K562 (cell line): ENCODE measurements around the gene CCDC117.

Experiments used
- SMARCC2 ChIP-seq: fragments of 450-650 bp; IDR thresholded peaks from 2 replicates; pipeline ENCODE4 v1.6.1; 2017; ENCODE audit warnings: antibody characterized with exemption, moderate library complexity, mild to moderate bottlenecking, low read depth
- ZNF586 ChIP-seq: fragments of 450-650 bp; formaldehyde crosslinking; conservative IDR thresholded peaks from 2 replicates; pipeline ENCODE4 v1.4.0; 2020; ENCODE audit warnings: mild to moderate bottlenecking, moderate library complexity

DNA sequence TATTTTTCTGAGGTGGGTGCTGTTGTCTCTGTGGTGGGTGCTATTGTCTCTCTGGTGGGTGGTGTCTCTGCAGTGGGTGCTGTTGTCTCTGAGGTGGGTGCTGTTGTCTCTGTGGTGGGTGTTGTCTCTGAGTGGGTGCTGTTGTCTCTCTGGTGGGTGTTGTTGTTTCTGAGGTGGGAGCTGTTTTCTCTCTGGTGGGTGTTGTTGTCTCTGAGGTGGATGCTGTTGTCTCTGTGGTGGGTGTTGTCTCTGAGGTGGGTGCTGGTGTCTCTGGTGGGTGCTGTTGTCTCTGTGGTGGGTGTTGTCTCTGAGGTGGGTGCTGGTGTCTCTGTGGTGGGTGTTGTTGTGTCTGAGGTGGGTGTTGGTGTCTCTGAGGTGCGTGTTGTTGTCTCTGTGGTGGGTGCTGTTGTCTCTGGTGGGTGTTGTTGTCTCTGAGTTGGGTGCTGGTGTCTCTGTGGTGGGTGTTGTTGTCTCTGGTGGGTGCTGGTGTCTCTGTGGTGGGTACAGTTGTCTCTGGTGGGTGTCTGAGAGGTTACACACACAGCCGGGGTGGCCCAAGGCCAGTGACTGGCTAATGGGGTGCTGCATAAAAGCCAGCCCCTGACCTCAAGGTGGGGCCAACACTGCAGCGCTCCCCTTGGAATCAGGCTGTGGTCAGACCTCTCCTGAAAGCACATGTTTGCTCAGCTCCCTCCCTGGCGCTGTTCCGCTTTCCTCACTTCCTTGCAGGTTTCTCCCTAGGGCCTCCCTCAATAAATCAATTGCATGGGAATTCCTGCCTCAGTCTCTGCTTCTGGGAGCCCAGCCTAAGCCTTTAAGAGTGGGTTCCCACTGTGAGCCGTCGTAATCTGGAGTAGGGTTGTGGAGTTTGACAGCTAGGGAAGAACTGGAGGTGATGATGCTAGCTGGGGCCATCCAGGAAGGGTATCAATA is 58.9 kb downstream of the CCDC117 start:
- TF ChIP-seq ZNF586 (CRISPR knock-in tag) (no peak), SMARCC2 (no peak)
